ENCODE results near the gene GOLGA6D.

DNA sequence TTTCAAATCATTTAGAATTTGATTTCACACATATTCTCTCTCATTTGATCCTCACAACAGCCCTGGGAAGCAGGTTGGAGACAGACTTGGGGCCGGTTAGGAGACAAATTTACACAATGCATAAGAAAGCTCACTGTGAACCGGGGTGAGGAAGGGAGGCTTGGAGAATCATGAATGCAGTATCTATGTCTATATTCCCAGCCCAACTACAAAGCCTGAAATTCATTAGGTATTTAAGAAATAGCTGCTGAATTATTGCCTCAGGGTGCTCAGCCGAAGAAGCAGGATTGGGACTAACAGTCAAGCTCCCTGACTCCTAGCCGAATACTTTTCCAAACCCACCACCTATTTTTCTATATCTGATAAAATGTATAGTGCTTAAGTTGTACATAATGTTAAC lies 32.9 kb upstream of the GOLGA6D start:
- TF ChIP-seq, protein P1, sequence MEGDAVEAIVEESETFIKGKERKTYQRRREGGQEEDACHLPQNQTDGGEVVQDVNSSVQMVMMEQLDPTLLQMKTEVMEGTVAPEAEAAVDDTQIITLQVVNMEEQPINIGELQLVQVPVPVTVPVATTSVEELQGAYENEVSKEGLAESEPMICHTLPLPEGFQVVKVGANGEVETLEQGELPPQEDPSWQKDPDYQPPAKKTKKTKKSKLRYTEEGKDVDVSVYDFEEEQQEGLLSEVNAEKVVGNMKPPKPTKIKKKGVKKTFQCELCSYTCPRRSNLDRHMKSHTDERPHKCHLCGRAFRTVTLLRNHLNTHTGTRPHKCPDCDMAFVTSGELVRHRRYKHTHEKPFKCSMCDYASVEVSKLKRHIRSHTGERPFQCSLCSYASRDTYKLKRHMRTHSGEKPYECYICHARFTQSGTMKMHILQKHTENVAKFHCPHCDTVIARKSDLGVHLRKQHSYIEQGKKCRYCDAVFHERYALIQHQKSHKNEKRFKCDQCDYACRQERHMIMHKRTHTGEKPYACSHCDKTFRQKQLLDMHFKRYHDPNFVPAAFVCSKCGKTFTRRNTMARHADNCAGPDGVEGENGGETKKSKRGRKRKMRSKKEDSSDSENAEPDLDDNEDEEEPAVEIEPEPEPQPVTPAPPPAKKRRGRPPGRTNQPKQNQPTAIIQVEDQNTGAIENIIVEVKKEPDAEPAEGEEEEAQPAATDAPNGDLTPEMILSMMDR (conservative IDR thresholded peaks at IDR 0.05; ENCODE audit: low read depth, low read length): no peak
- no peak for TF ChIP-seq EZH2phosphoT487 (IDR thresholded peaks at IDR 0.05; ENCODE audit: borderline replicate concordance, low read length)
- TF ChIP-seq EZH2 (IDR thresholded peaks at IDR 0.05; ENCODE audit: low read length, unreplicated experiment): no peak

All from PC-3 (cell line).